ENCODE data around the gene BLOC1S1. TPM values are rescaled to one million over a fixed set of nuclear protein-coding genes. Genes with fewer than 3 reads are reported as not detected.

The BLOC1S1 gene
- total RNA-seq, 1 donor from 2014 or later, result 109 TPM

- no peak overlapping the region for H3K27ac ChIP-seq (replicated peaks)
- H3K4me1 ChIP-seq, result no peaks in the 10 kb centered on the region
- no peaks in the 10 kb centered on the region for H3K27me3 ChIP-seq (ENCODE audit: low read depth)
- TF ChIP-seq, protein P1, sequence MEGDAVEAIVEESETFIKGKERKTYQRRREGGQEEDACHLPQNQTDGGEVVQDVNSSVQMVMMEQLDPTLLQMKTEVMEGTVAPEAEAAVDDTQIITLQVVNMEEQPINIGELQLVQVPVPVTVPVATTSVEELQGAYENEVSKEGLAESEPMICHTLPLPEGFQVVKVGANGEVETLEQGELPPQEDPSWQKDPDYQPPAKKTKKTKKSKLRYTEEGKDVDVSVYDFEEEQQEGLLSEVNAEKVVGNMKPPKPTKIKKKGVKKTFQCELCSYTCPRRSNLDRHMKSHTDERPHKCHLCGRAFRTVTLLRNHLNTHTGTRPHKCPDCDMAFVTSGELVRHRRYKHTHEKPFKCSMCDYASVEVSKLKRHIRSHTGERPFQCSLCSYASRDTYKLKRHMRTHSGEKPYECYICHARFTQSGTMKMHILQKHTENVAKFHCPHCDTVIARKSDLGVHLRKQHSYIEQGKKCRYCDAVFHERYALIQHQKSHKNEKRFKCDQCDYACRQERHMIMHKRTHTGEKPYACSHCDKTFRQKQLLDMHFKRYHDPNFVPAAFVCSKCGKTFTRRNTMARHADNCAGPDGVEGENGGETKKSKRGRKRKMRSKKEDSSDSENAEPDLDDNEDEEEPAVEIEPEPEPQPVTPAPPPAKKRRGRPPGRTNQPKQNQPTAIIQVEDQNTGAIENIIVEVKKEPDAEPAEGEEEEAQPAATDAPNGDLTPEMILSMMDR (IDR thresholded peaks at IDR 0.05; ENCODE audit: borderline replicate concordance), result no peak
- DNase-seq, result no peak
- intact Hi-C loops (cut with micrococcal nuclease), result no loop called here
- H3K4me3 ChIP-seq, result no peak overlapping the region
- H3K36me3 ChIP-seq, result peaks cover 60% of the 10 kb centered on the region
- H3K9me3 ChIP-seq (replicated peaks), result no peaks in the 10 kb centered on the region
These were observed 26.9 kb upstream of the BLOC1S1 start for GRCh38 chr12:55688716-55689655.

- no peaks in the 10 kb centered on the region for H3K9me3 ChIP-seq (replicated peaks)
- no peak overlapping the region for H3K27ac ChIP-seq (replicated peaks)
- intact Hi-C loops (cut with micrococcal nuclease), result no loop called here
- peaks cover 82% of the 10 kb centered on the region for H3K36me3 ChIP-seq
- DNase-seq, result no peak
- no peaks in the 10 kb centered on the region for H3K27me3 ChIP-seq (ENCODE audit: low read depth)
- TF ChIP-seq, protein P1 (IDR thresholded peaks at IDR 0.05; ENCODE audit: borderline replicate concordance), result no peak
- H3K4me1 ChIP-seq, result no peaks in the 10 kb centered on the region
- no peak overlapping the region for H3K4me3 ChIP-seq
These were observed 23.1 kb upstream of the BLOC1S1 start for GRCh38 chr12:55692631-55693322.

- Histone ChIP-seq H3K27ac (replicated peaks) (no peak overlapping the region), H3K36me3 (peaks cover 83% of the 10 kb centered on the region), H3K4me1 (no peaks in the 10 kb centered on the region), H3K27me3 (ENCODE audit: low read depth) (no peaks in the 10 kb centered on the region), H3K4me3 (no peak overlapping the region), H3K9me3 (replicated peaks) (no peaks in the 10 kb centered on the region)
- TF ChIP-seq, protein P1 (IDR thresholded peaks at IDR 0.05; ENCODE audit: borderline replicate concordance), result no peak
- intact Hi-C loops (cut with micrococcal nuclease), result no loop called here
- no peak for DNase-seq
These were observed 22.3 kb upstream of the BLOC1S1 start for GRCh38 chr12:55693323-55694187.

- Histone ChIP-seq H3K9me3 (replicated peaks) (no peaks in the 10 kb centered on the region), H3K4me3 (no peak overlapping the region), H3K27ac (replicated peaks) (no peak overlapping the region), H3K4me1 (peaks cover 1% of the 10 kb centered on the region), H3K36me3 (peaks cover 84% of the 10 kb centered on the region), H3K27me3 (ENCODE audit: low read depth) (no peaks in the 10 kb centered on the region)
- intact Hi-C loops (cut with micrococcal nuclease), result no loop called here
- TF ChIP-seq, protein P1 (IDR thresholded peaks at IDR 0.05; ENCODE audit: borderline replicate concordance), result no peak
- DNase-seq, result no peak
These were observed 21.7 kb upstream of the BLOC1S1 start for GRCh38 chr12:55694188-55694515.

GRCh38 chr12:55694651-55695050, 21.2 kb upstream of the BLOC1S1 start:
- TF ChIP-seq, protein P1 (IDR thresholded peaks at IDR 0.05; ENCODE audit: borderline replicate concordance), result no peak

More at GRCh38 chr12:55694651-55695050, 21.2 kb upstream of the BLOC1S1 start:
- no peak overlapping the region for H3K4me3 ChIP-seq
- H3K27ac ChIP-seq (replicated peaks), result no peak overlapping the region
- H3K9me3 ChIP-seq (replicated peaks), result no peaks in the 10 kb centered on the region
- peaks cover 6% of the 10 kb centered on the region for H3K4me1 ChIP-seq
- intact Hi-C loops (cut with micrococcal nuclease), result no loop called here
- H3K36me3 ChIP-seq, result peaks cover 84% of the 10 kb centered on the region
- DNase-seq, result no peak
- H3K27me3 ChIP-seq (ENCODE audit: low read depth), result no peaks in the 10 kb centered on the region

Measured in left ventricle myocardium inferior (tissue), 1 donor.